Neural cell (in vitro differentiated cells): ENCODE data around the gene TP53I13. TPM values are rescaled to one million over a fixed set of nuclear protein-coding genes. Genes with fewer than 3 reads are reported as not detected.

Source experiments
- H2AFZ ChIP-seq: fragments of 200-600, 300-800 bp; sonication (generic), shearing (Covaris generic); 2 replicates; pipeline ENCODE4 v1.6.0; 2014; ENCODE audit warnings: low read depth, mild to moderate bottlenecking, antibody characterized with exemption, low read length, moderate library complexity
- H3F3A ChIP-seq: fragments of 200-600 bp; shearing (Covaris generic); 2 replicates; pipeline ENCODE4 v1.6.1; 2016; ENCODE audit warnings: mild to moderate bottlenecking, moderate library complexity, mixed read lengths, antibody characterized with exemption, low read length; ENCODE audit not compliant: insufficient read depth, poor library complexity, severe bottlenecking
- H3K27ac ChIP-seq: fragments of 200-600, 300-800 bp; sonication (generic), shearing (Covaris generic); 2 replicates; pipeline ENCODE4 v1.5.1; 2014; ENCODE audit warnings: mild to moderate bottlenecking, low read length, moderate library complexity
- H3K27me3 ChIP-seq: fragments of 300-800, 200-600 bp; sonication (generic), shearing (Covaris generic); 2 replicates; pipeline ENCODE4 v1.6.0; 2014; ENCODE audit warnings: mild to moderate bottlenecking, low read depth, low read length, moderate library complexity; ENCODE audit not compliant: insufficient read depth
- H3K36me3 ChIP-seq: fragments of 300-800, 200-600 bp; sonication (generic), shearing (Covaris generic); 2 replicates; pipeline ENCODE4 v1.5.1; 2014; ENCODE audit warnings: mild to moderate bottlenecking, antibody characterized with exemption, low read length, moderate library complexity; ENCODE audit not compliant: insufficient read depth
- H3K4me2 ChIP-seq: fragments of 300-800, 200-600 bp; sonication (generic), shearing (Covaris generic); 2 replicates; pipeline ENCODE4 v1.6.0; 2014; ENCODE audit warnings: mild to moderate bottlenecking, low read length
- H3K4me3 ChIP-seq: fragments of 300-800, 200-600 bp; sonication (generic), shearing (Covaris generic); 2 replicates; pipeline ENCODE4 v1.5.1; 2014; ENCODE audit warnings: mild to moderate bottlenecking, low read length, moderate library complexity
- H3K79me2 ChIP-seq: fragments of 200-600 bp; shearing (Covaris generic); replicated peaks from 2 replicates; pipeline ENCODE4 v1.6.0; 2014; ENCODE audit warnings: mild to moderate bottlenecking, low read length, moderate library complexity; ENCODE audit not compliant: insufficient read depth
- H3K9ac ChIP-seq: fragments of 300-800, 200-600 bp; sonication (generic), shearing (Covaris generic); 2 replicates; pipeline ENCODE4 v1.6.1; 2016; ENCODE audit warnings: mild to moderate bottlenecking, low read length, mixed read lengths
- H3K9me2 ChIP-seq: fragments of 200-600 bp; shearing (Covaris generic); 2 replicates; pipeline ENCODE4 v1.6.1; 2016; ENCODE audit warnings: mild to moderate bottlenecking, low read length, mixed read lengths; ENCODE audit not compliant: insufficient read depth
- H3K9me3 ChIP-seq: fragments of 200-600, 300-800 bp; sonication (generic), shearing (Covaris generic); 2 replicates; pipeline ENCODE4 v1.6.1; 2016; ENCODE audit warnings: mild to moderate bottlenecking, mixed run types, low read length, moderate library complexity, mixed read lengths
- H4K20me1 ChIP-seq: fragments of 200-600 bp; shearing (Covaris generic); 2 replicates; pipeline ENCODE4 v1.6.1; 2016; ENCODE audit warnings: mild to moderate bottlenecking, mixed run types; ENCODE audit not compliant: insufficient read depth
- CTCF ChIP-seq: fragments of 450-650 bp; IDR thresholded peaks from 2 replicates; pipeline ENCODE4 v1.5.1; 2014; ENCODE audit warnings: antibody characterized with exemption, mild to moderate bottlenecking, moderate library complexity; ENCODE audit not compliant: poor library complexity, severe bottlenecking
- EP300 ChIP-seq: fragments of 450-650 bp; conservative IDR thresholded peaks from 2 replicates; pipeline ENCODE4 v1.6.1; 2014; ENCODE audit warnings: antibody characterized with exemption, mild to moderate bottlenecking, moderate library complexity; ENCODE audit not compliant: poor library complexity, severe bottlenecking
- EZH2 ChIP-seq: fragments of 200-600, 300-800 bp; shearing (Covaris generic), sonication (generic); IDR thresholded peaks from 2 replicates; pipeline ENCODE4 v1.6.1; 2014; ENCODE audit warnings: antibody characterized with exemption, low read length, borderline replicate concordance, mild to moderate bottlenecking; ENCODE audit not compliant: insufficient read depth, poor library complexity, severe bottlenecking
- MXI1 ChIP-seq: fragments of 450-650 bp; conservative IDR thresholded peaks from 2 replicates; pipeline ENCODE4 v1.6.1; 2014; ENCODE audit warnings: antibody characterized with exemption, mild to moderate bottlenecking; ENCODE audit not compliant: poor library complexity, severe bottlenecking
- POLR2AphosphoS5 ChIP-seq: IDR thresholded peaks from 2 replicates; pipeline ENCODE4 v1.6.1; 2012
- RAD21 ChIP-seq: fragments of 450-650 bp; conservative IDR thresholded peaks from 2 replicates; pipeline ENCODE4 v1.6.1; 2014; ENCODE audit warnings: antibody characterized with exemption, mild to moderate bottlenecking, moderate library complexity
- REST ChIP-seq: IDR thresholded peaks from 2 replicates; pipeline ENCODE4 v1.6.1; 2012; ENCODE audit warnings: borderline replicate concordance
- SMC3 ChIP-seq: fragments of 450-650 bp; conservative IDR thresholded peaks from 2 replicates; pipeline ENCODE4 v1.6.1; 2014; ENCODE audit warnings: antibody characterized with exemption, mild to moderate bottlenecking, moderate library complexity; ENCODE audit not compliant: poor library complexity
- TAF1 ChIP-seq: IDR thresholded peaks from 2 replicates; pipeline ENCODE4 v1.6.1; 2012; ENCODE audit warnings: low read depth
- polyA plus RNA-seq: library from polyadenylated mRNA; depleted of rRNA; stranded (reverse); fragments of >200 nt; gene quantifications from 2 replicates; pipeline ENCODE4 v1.2.3, GENCODE V29; 2014

The TP53I13 gene
- polyA plus RNA-seq, 1 donor from 2014 or later: 18.4 TPM

- H3K27ac ChIP-seq: no peak overlapping the region
Observed at GRCh38 chr17:29595107-29595942, 26.8 kb downstream of the TP53I13 start.

GRCh38 chr17:29595943-29596774, 27.7 kb downstream of the TP53I13 start:
- Histone ChIP-seq H4K20me1 (peaks cover 11% of the 10 kb centered on the region), H3K4me2 (no peak overlapping the region), H3K9ac (no peak overlapping the region), H3K36me3 (no peaks in the 10 kb centered on the region), H3K9me2 (no peaks in the 10 kb centered on the region), H3K4me3 (peak overlapping the region; percentile 91), H2AFZ (no peak overlapping the region), H3K9me3 (no peaks in the 10 kb centered on the region), H3K27me3 (no peaks in the 10 kb centered on the region), H3F3A (peaks cover 2% of the 10 kb centered on the region), H3K27ac (no peak overlapping the region), H3K79me2 (peaks cover 39% of the 10 kb centered on the region)
- TF ChIP-seq CTCF: no peak
- TF ChIP-seq TAF1: no peak
- no peak for TF ChIP-seq MXI1
- no peak for TF ChIP-seq RAD21
- no peak for TF ChIP-seq SMC3
- TF ChIP-seq REST: no peak
- no peak for TF ChIP-seq EZH2
- TF ChIP-seq EP300: no peak
- no peak for TF ChIP-seq POLR2AphosphoS5

More at GRCh38 chr17:29595107-29595942, 26.8 kb downstream of the TP53I13 start:
- Histone ChIP-seq H3K9ac (no peak overlapping the region), H3K9me2 (no peaks in the 10 kb centered on the region), H3K79me2 (peaks cover 39% of the 10 kb centered on the region), H3F3A (peaks cover 2% of the 10 kb centered on the region), H3K4me3 (peak overlapping the region; percentile 91), H2AFZ (no peak overlapping the region), H4K20me1 (peaks cover 11% of the 10 kb centered on the region), H3K27me3 (no peaks in the 10 kb centered on the region), H3K4me2 (peak overlapping the region; percentile 91), H3K36me3 (no peaks in the 10 kb centered on the region), H3K9me3 (no peaks in the 10 kb centered on the region)
- no peak for TF ChIP-seq EP300
